HL-60 (cell line): Measurements from ENCODE around the gene ROCK2.

Source experiments
- DNase-seq, 2 experiments: peaks; one replicate each; pipeline ENCODE4 v3.0.0-alpha.2; 2010 to 2020; ENCODE audit warnings: low read depth in 1 of 2, low spot score in 1 of 2
- H3K27ac ChIP-seq: fragments of 250-450 bp; sonication (Bioruptor Pico); replicated peaks from 2 replicates; pipeline ENCODE4 v1.5.1; 2020; ENCODE audit warnings: mild to moderate bottlenecking, moderate library complexity
- H3K27me3 ChIP-seq: fragments of 250-450 bp; sonication (Bioruptor Pico); 2 replicates; pipeline ENCODE4 v1.5.1; 2021; ENCODE audit warnings: mild to moderate bottlenecking, moderate library complexity; ENCODE audit not compliant: insufficient read depth, poor library complexity, severe bottlenecking
- H3K4me3 ChIP-seq: replicated peaks from 2 replicates; pipeline ENCODE4 v1.5.1; 2011; ENCODE audit warnings: mild to moderate bottlenecking, control low read depth, low read length; ENCODE audit not compliant: insufficient read depth
- CTCF ChIP-seq: IDR thresholded peaks from one replicate; pipeline ENCODE4 v1.5.1; 2011; ENCODE audit warnings: low read length, control low read depth, inconsistent platforms; ENCODE audit not compliant: insufficient read depth
- GABPA ChIP-seq: IDR thresholded peaks from 2 replicates; pipeline ENCODE4 v1.6.1; 2012; ENCODE audit warnings: low read depth
- POLR2AphosphoS5 ChIP-seq: IDR thresholded peaks from 2 replicates; pipeline ENCODE4 v1.6.1; 2012; ENCODE audit warnings: low read depth
- REST ChIP-seq: IDR thresholded peaks from 2 replicates; pipeline ENCODE4 v1.6.1; 2012; ENCODE audit warnings: low read depth; ENCODE audit not compliant: insufficient replicate concordance
- SPI1 ChIP-seq: IDR thresholded peaks from 2 replicates; pipeline ENCODE4 v1.6.1; 2012; ENCODE audit warnings: low read depth, mild to moderate bottlenecking, borderline replicate concordance

ROCK2 gene

GRCh38 chr2:11385847-11386246 is 41.4 kb upstream of the ROCK2 start:
- H3K27ac ChIP-seq: no peak overlapping the region
- H3K4me3 ChIP-seq: no peak overlapping the region
- no peak for TF ChIP-seq SPI1
- no peak for TF ChIP-seq CTCF
- TF ChIP-seq GABPA: no peak
- TF ChIP-seq REST: no peak
- no peak for TF ChIP-seq POLR2AphosphoS5
- DNase-seq: no peak
- H3K27me3 ChIP-seq: no peaks in the 10 kb centered on the region

- no peak overlapping the region for H3K4me3 ChIP-seq
- TF ChIP-seq REST (no peak), CTCF (no peak), SPI1 (no peak), POLR2AphosphoS5 (no peak), GABPA (no peak)
- H3K27ac ChIP-seq: no peak overlapping the region
- no peak for DNase-seq
- H3K27me3 ChIP-seq: no peaks in the 10 kb centered on the region
These were observed 40.8 kb upstream of the ROCK2 start for GRCh38 chr2:11385216-11385615.

GRCh38 chr2:11379558-11379957 is 35.1 kb upstream of the ROCK2 start:
- DNase-seq: no peak
- Histone ChIP-seq H3K27me3 (no peaks in the 10 kb centered on the region), H3K27ac (no peak overlapping the region), H3K4me3 (no peak overlapping the region)
- TF ChIP-seq GABPA (no peak), SPI1 (no peak), REST (no peak), POLR2AphosphoS5 (no peak), CTCF (no peak)
